ENCODE measurements around the gene CGRRF1.

CGRRF1 gene

GRCh38 chr14:54548491-54548890, 38.8 kb downstream of the CGRRF1 start:
- DNase-seq, result no peak

DNA sequence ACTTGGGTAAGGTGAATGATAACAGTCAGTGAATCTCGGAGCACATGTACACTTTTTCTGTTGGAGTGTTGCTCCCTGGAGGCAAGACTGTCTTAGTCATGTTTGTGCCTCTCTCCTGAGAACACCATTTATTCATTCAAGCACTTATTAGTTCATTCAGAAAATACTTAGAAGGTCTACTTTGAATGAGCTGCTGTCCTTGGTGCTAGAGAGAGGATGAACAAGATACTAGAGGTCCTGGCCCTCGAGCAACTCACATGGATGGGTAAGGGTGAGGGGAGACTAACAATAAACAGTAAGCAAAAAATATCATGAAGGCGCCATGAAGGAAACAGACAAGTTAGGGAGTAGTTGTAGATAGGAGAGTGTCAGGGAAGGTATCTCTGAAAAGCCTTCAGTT, 40.2 kb downstream of the CGRRF1 start:
- no peak for DNase-seq

DNA sequence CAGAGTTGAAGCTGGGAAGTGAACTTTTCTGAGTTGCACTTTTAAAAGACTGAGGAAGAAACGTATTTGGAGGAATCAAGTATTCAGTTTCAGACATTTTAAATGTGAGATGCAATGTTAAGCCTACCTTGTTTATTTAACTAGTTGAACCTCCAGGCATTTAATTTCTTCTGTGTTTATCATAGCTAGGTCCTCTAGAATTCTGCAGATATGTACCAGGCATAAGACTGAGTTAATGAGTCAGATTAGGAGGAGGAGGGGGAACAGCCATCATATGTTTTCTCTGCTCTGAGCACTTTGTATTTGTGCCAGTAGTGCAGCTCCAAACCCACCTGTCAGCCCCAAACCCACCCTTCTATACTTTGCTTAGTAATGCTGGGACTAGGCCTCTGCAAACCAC, 40.8 kb downstream of the CGRRF1 start:
- DNase-seq, result no peak

GRCh38 chr14:54554401-54554800, 44.7 kb downstream of the CGRRF1 start:
- no peak for DNase-seq

DNA sequence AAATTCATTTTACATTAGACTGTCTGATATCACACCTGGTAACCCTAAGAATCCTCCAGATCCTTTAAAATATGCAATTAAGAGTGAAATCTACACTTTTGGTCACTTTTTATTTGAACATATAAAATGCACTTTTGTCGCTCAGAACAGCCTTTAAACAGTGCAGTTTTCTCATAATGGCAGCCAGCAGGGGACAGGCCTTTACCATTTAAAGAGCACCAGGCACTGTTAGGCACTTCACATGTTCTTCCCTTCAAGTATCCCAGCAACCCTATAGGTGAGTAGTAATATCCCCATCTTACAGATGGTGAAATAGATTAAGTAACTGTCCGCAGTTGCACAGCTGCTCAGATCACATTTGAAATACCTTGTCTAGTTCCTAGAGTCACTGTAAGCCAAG, 45.9 kb downstream of the CGRRF1 start:
- no peak for DNase-seq

DNA sequence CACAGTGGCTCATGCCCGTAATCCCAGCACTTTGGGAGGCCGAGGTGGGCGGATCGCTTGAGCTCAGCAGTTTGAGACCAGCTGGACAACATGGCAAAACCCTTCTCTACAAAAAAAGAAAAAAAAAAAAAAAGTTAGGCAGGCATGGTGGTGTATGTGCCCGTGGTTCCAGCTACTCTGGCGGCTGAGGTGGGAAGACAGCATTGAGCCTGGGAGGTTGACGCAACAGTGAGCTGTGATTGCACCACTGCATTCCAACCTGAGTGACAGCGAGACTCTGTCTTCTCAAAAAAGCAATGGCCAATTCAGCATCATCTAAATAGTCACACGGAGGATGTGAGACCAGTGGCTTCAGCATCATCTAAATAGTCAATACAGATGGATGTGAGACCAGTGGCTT, 46.8 kb downstream of the CGRRF1 start:
- DNase-seq, result no peak

DNA sequence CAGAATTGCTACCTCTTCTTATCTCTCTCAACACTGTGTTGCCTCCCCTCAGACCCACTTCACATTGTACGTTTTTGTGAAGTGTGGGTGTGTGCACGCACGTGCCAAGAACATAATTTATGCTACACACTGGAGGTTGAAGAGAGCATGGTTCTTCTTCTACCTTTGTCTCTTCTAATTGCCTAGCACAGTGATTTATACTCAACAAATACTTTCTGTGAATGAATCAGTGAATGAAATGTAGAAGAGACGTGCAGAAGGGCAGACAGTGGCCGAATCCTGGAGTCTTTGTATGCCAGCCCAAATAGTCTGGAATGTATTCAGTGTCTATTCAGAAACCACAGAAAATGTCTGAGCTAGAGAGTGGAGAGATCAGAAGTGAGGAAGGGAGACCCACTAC, 52.6 kb downstream of the CGRRF1 start:
- no peak for DNase-seq

- peak; percentile 69 for DNase-seq
Observed at GRCh38 chr14:54564071-54564867, 54.6 kb downstream of the CGRRF1 start.

DNA sequence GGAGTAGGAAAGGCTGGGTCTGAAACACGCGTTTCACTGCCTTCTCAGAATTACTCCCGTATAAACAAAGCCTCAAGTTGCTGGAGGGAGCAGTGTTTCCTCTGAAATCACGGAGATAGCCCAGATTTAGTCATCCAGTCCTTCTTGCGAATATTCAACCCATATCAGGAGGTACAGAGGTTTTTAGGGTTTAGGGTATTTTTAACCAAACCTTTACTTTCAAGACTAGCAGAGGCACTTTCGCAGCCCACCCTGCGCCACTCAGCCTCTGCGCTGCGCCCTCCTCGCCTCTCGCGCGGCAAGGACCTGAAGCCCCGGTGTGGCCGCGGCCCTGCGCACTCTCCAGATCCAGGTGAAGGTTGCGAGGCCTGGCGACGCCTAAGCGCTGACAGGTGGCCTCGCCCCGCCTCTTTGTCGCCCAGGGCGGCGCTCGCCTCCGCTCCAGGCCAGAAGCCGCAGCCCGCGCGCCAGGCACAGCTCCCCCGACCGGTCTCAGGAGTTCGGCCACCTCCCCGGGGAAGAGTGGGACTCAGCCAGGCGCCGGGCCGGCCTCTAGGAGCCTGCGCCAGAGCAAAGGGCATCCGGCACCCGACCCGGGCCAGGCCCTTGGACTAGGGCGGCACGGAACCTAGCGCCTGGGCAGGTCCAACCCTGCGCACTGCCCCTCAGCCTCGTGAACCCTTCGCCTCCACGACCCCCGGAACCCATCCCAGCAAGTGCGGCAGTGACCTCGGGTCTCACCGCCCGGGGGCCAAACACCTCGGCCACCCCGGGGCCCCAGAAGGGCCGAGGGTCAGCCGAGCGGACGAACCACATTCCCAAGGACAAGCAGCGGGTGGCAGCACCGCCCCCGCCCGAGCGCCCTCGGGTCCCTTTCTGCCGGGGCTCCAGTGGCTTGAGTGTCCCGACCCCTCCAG, 55.4 kb downstream of the CGRRF1 start:
- DNase-seq, result peak; percentile 61

DNA sequence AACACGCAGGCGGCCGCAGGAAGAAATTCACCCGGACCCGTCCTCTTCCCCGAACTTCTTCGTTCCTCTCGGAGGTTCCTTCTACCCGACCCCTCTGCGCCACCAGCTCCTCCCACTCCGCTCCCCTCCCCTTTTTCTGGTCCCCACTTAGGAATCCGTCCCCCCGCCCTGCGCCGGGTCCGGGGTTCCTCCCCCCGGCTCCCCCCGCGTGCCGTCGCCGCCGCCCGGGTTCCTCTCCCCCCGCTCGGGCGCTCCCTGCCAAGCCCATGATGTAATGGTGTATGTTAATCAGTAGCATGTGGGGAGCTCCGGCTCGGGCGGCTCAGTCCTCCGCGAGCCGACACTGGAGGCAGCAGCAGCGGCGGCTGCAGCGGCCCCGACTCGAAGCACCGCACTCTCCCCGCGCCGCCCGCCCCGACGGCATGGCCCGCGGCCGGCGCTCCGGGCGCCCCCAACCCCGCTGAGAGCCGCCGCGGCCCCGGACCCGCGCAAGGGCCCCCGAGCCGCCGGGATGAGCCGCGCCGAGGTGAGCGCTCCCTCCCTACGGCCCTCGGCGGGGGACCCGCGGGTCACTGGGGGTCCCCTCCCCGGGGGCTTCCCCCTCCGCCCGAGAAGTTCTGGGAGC, 56.2 kb downstream of the CGRRF1 start:
- peak; percentile 88 for DNase-seq

- peak; percentile 67 for DNase-seq
Observed at GRCh38 chr14:54566410-54567223, 56.9 kb downstream of the CGRRF1 start, which contains the start of gene SAMD4A. TSS of gene SAMD4A (plus strand) at chr14:54567128. CDS start at chr14:54567917, 789 bp downstream.

DNA sequence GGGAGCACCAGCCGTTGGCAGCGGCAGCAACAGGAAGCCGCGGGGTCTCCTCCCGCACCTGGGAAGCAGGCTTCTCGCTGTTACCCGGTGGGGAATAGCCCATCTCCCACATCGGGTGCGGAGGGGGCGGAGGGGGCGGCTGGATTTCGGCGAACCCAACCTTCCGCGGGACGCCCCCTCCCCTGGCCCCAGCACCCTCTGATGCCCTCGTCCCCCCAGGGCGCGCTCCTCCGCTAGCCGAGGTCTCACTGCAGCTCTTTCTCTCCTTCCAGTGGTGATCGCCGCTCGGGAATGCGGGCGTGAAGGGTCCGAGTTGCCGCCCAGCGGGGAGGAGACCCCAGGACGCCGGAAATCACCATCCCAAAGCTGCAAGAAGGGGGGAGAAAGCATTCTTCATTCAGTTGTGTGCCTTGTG, 57.5 kb downstream of the CGRRF1 start:
- no peak for DNase-seq

- peak; percentile 53 for DNase-seq
Observed at GRCh38 chr14:54567639-54568561, 58.2 kb downstream of the CGRRF1 start.

- no peak for DNase-seq
Observed at GRCh38 chr14:54568821-54569595, 59.3 kb downstream of the CGRRF1 start.

DNA sequence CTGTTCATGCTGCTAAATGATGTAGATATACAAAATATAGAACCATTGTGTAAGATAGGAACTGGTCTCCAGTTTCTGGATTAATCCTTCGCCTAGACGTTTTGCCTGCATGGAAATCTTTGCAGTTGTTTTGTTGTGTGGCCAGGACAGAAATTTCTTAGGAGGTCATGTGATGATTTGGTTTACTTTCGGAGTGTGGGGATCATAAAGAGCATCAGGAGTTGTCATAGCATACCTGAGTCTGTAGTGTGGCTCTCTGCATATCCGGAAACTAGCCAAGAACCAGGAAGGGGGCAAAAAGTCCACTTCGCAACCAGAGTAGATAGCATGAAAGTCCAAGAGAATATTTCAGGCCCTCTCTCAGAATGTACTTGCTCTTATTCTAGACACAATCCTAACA, 60.3 kb downstream of the CGRRF1 start:
- DNase-seq, result no peak

DNA sequence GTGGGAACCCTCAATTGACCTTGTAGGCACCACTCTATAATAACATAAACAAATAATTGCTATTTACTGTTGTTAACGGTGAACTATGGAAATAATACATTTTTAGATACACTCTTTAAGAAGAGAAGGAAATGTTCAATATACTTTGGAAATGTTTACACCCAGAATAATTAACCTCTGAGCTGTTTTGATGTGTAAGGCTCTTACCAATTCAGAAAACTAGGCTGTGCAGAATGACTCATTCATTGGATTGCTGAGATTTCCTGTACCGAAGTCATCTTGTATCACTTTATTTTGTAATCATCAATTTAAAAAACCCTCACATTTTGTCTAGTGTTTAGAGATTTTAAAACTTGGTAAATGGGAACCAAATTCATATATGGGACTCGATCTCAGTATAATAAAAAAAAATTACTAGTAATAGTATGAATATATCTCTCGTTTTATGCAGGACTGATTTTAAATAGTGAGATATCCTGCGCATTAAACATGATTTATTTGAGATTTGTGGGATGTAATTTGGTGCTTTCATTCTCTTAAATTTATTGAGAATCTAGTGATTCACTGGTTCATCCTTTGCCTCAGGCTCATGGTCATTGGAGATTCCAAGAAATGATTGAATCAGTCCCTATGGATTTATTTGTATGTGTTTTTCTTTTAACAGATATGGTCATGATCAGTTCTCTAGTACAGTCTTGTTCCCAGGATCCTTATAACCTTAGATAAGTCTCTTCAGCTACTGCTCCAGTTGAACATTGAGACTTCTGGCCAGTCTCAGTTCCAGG, 61.1 kb downstream of the CGRRF1 start:
- no peak for DNase-seq

DNA sequence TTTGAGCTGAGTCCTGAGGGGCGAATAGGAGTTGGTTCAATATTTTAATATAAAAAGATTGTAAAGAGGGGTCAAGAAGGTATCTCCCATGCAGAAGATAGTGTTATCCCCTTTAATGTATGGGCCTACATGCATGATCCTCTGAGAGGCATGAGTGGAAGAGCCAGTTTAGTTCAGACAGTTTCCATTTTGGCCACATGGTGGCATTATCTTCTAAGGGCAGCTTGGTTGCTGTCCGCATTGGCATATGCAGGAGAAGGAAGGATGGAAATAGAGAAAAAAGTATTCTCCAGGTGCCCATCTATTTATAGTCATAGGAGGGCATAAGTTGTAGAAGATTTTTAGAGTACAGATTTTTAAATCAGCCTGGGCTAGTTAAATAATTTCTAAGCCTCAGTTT, 62.6 kb downstream of the CGRRF1 start:
- peak; percentile 26 for DNase-seq

- no peak for DNase-seq
Observed at GRCh38 chr14:54574528-54574927, 64.8 kb downstream of the CGRRF1 start.

- DNase-seq, result no peak
Observed at GRCh38 chr14:54577494-54577893, 67.8 kb downstream of the CGRRF1 start.

DNA sequence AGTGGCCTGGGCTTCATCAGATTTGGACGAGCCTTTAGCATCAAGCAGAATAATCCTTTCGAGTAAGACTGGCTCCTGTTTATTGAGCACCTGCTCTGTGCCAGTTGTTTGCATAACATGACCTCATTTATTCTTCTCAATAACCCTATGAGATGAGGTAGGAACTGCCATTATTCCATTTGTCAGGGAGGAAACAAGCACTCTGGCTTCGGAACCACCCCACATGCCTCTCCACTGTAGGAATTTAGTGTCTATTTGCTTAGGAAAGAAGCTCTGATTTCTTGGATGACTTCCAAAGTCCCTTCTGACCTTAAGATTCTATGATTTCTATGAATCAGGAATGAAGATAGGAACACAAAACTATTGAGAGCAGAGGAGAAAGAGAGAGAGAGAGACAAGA, 68.3 kb downstream of the CGRRF1 start:
- no peak for DNase-seq
